Psoas muscle (tissue), 8 donors: Measurements from ENCODE around the gene LPP. TPM values are rescaled to one million over a fixed set of nuclear protein-coding genes. Genes with fewer than 3 reads are reported as not detected.

Source experiments
- ATAC-seq, 4 donors: fragments of 200-7000 bp; cut with Tn5 transposase; one replicate each; pipeline ENCODE4 v1.9.1; 2020; ENCODE audit warnings: moderate library complexity in 3 of 4, mild to moderate bottlenecking in 2 of 4
- DNase-seq, 2 donors: peaks; one replicate each; pipeline ENCODE4 v3.0.0-alpha.2; 2020
- H3K27ac ChIP-seq: fragments of 200-600 bp; one replicate; pipeline ENCODE4 v1.8.0; 2022
- H3K27me3 ChIP-seq, 3 donors: fragments of 200-600 bp in 1 of 3; one replicate each; pipeline versions ENCODE4 v1.6.1 to v1.8.0; 2013 to 2022; ENCODE audit warnings: low read length in 2 of 3, mild to moderate bottlenecking in 2 of 3, moderate library complexity in 1 of 3; ENCODE audit not compliant: insufficient read depth in 3 of 3
- H3K36me3 ChIP-seq, 2 donors: fragments of 200-600 bp in 1 of 2; one replicate each; pipeline versions ENCODE4 v1.6.1 to v1.8.0; 2013 to 2022; ENCODE audit warnings: low read depth in 1 of 2, mild to moderate bottlenecking in 1 of 2, moderate library complexity in 1 of 2; ENCODE audit not compliant: insufficient read depth in 1 of 2
- H3K4me1 ChIP-seq: fragments of 200-600 bp; one replicate; pipeline ENCODE4 v1.8.0; 2022
- H3K4me3 ChIP-seq: fragments of 200-600 bp; one replicate; pipeline ENCODE4 v1.8.0; 2022; ENCODE audit warnings: mild to moderate bottlenecking
- H3K9me3 ChIP-seq: fragments of 200-600 bp; one replicate; pipeline ENCODE4 v1.8.0; 2022
- WGBS, 3 donors: extraction: QIAGEN DNeasy Blood & Tissue Kit; methylation state at CpG; one replicate each; pipeline versions ENCODE4 v1.1.6 to v1.1.7; 2013; 5-methylcytosine and 5-hydroxymethylcytosine counted together
- intact Hi-C, 2 donors: fragments of 100-400 bp; cut with DNase I; formaldehyde crosslinking; loops; one replicate each; pipeline versions ENCODE4 v1.11.0 to v1.14.2; 2022
- polyA plus RNA-seq, 3 donors: library from polyadenylated mRNA; stranded (reverse); fragments of 200-250 nt; gene quantifications; one replicate each; pipeline ENCODE4 v1.2.3, GENCODE V29; 2013
- total RNA-seq, 4 donors: library from RNA; stranded (reverse); fragmentation: NEBNext Ultra II Directional in 2 of 4; extraction: Animal tissue kit (Norgen Biotek cat#: 25700) in 2 of 4; gene quantifications; one replicate each; pipeline versions ENCODE4 v1.2.1 to v1.2.4, GENCODE V29; 2021 to 2023
- TF ChIP-seq, protein P1 (sequence below): fragments of 200-600 bp; IDR thresholded peaks from one replicate; pipeline ENCODE4 v1.8.0; 2022; ENCODE audit warnings: antibody characterized with exemption
- donor health status: healthy with polysubstance abuse.
- donor health status: DM: no; HTN: no; CAD: no; lungs with moderate emphysema.
- donor health status: Bipolar disorder and iron deficiency.
- donor health status: healthy.
- donor health status: DM: yes; HTN: yes; CAD: no.
- donor health status: DM: no; HTN: no; CAD: no.
- donor health status: DM: no; HTN: no; CAD: no.
- donor health status: DM: yes; HTN: yes; CAD: no.

LPP gene
- total and polyA plus RNA-seq, 7 donors: 2.6 to 80.3 (median 42.8) TPM

- Histone ChIP-seq H3K4me1 (peaks cover 40% of the 10 kb centered on the region), H3K27ac (no peak overlapping the region), H3K9me3 (no peaks in the 10 kb centered on the region), H3K4me3 (no peak overlapping the region), H3K36me3 (no peaks in the 10 kb centered on the region), H3K27me3 (no peaks in the 10 kb centered on the region)
- WGBS, 3 donors: 62 to 81% (median 67%) methylated on average over 5 of the region's 5 CpGs
- TF ChIP-seq, protein P1, sequence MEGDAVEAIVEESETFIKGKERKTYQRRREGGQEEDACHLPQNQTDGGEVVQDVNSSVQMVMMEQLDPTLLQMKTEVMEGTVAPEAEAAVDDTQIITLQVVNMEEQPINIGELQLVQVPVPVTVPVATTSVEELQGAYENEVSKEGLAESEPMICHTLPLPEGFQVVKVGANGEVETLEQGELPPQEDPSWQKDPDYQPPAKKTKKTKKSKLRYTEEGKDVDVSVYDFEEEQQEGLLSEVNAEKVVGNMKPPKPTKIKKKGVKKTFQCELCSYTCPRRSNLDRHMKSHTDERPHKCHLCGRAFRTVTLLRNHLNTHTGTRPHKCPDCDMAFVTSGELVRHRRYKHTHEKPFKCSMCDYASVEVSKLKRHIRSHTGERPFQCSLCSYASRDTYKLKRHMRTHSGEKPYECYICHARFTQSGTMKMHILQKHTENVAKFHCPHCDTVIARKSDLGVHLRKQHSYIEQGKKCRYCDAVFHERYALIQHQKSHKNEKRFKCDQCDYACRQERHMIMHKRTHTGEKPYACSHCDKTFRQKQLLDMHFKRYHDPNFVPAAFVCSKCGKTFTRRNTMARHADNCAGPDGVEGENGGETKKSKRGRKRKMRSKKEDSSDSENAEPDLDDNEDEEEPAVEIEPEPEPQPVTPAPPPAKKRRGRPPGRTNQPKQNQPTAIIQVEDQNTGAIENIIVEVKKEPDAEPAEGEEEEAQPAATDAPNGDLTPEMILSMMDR: no peak
- intact Hi-C loops: no loop called here
- ATAC-seq (peak in 2 of 4 donors; percentile 58 to 73), DNase-seq (no peak)
These were observed 17.9 kb downstream of the LPP start for GRCh38 chr3:188171682-188172467.

GRCh38 chr3:188174317-188175044 is 20.5 kb downstream of the LPP start:
- 82 to 94% (median 87%) methylated on average over 9 of the region's 9 CpGs for WGBS, 3 donors
- Histone ChIP-seq H3K4me1 (peaks cover 32% of the 10 kb centered on the region), H3K36me3 (no peaks in the 10 kb centered on the region), H3K27me3 (no peaks in the 10 kb centered on the region), H3K9me3 (no peaks in the 10 kb centered on the region), H3K4me3 (no peak overlapping the region), H3K27ac (no peak overlapping the region)
- no peak for ATAC-seq
- intact Hi-C loops: no loop called here
- TF ChIP-seq, protein P1: no peak
- DNase-seq: no peak

- H3K27ac ChIP-seq: no peak overlapping the region
- peaks cover 43% of the 10 kb centered on the region for H3K4me1 ChIP-seq
- no peaks in the 10 kb centered on the region for H3K36me3 ChIP-seq
- DNase-seq (no peak), ATAC-seq (no peak)
- intact Hi-C loops: no loop called here
- H3K27me3 ChIP-seq: no peaks in the 10 kb centered on the region
- no peaks in the 10 kb centered on the region for H3K9me3 ChIP-seq
- no peak overlapping the region for H3K4me3 ChIP-seq
- TF ChIP-seq, protein P1: no peak
These were observed 22.5 kb downstream of the LPP start for GRCh38 chr3:188176476-188176875.

DNA sequence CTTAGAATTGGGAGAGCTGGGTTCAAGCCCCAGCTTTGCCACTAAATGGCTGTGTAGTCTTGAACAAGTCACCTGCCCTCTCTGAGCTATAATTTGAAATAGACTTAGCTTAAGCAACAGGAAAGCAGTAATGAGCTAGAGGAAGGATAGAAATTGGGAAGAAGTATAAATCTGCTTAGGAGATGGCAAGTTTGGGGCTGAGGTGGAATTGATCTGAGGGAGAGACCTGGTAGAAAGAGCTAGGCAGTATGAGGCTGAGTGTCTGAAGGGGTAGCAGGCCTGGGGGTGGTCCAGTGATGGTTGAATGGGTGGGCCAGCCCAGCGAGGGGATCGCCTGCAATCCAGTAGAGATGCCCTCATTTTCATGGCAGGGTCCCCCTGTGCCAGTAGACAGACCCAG is 22.9 kb downstream of the LPP start:
- H3K36me3 ChIP-seq: no peaks in the 10 kb centered on the region
- 87 to 100% (median 96%) methylated on average over 2 of the region's 2 CpGs for WGBS, 3 donors
- no peaks in the 10 kb centered on the region for H3K9me3 ChIP-seq
- H3K4me1 ChIP-seq: peaks cover 40% of the 10 kb centered on the region
- H3K4me3 ChIP-seq: no peak overlapping the region
- no peaks in the 10 kb centered on the region for H3K27me3 ChIP-seq
- TF ChIP-seq, protein P1: no peak
- DNase-seq (no peak), ATAC-seq (no peak)
- intact Hi-C loops: no loop called here
- no peak overlapping the region for H3K27ac ChIP-seq
